Measurements from ENCODE around the gene RDH11. TPM values are rescaled to one million over a fixed set of nuclear protein-coding genes. Genes with fewer than 3 reads are reported as not detected.

The RDH11 gene
- total and polyA plus RNA-seq, 2 experiments from 2014 or later: 95.2 to 139 TPM

GRCh38 chr14:67652189-67652588 lies 43.4 kb downstream of the RDH11 start:
- no peaks in the 10 kb centered on the region for H3K27me3 ChIP-seq (ENCODE audit: insufficient read depth)
- H3K9me2 ChIP-seq (ENCODE audit: insufficient read depth): no peaks in the 10 kb centered on the region
- H3K4me3 ChIP-seq: no peak overlapping the region
- H3K79me2 ChIP-seq (replicated peaks; ENCODE audit: insufficient read depth): no peaks in the 10 kb centered on the region
- DNase-seq (ENCODE audit: low spot score) (no peak), ATAC-seq (no peak)
- no peaks in the 10 kb centered on the region for H3K27me3 Mint-ChIP-seq (ENCODE audit: insufficient read depth, low read depth, poor library complexity)
- no peak overlapping the region for H3K4me3 Mint-ChIP-seq
- H3K9me3 Mint-ChIP-seq: no peaks in the 10 kb centered on the region
- H3K27ac ChIP-seq (ENCODE audit: low read depth): no peak overlapping the region
- H3K36me3 ChIP-seq (ENCODE audit: insufficient read depth): peaks cover 47% of the 10 kb centered on the region
- H4K20me1 ChIP-seq (replicated peaks; ENCODE audit: insufficient read depth): peaks cover 10% of the 10 kb centered on the region; the same call in 1 of the 2 replicates
- H3K27ac Mint-ChIP-seq: no peak overlapping the region
- no peaks in the 10 kb centered on the region for H3K4me1 Mint-ChIP-seq
- no peaks in the 10 kb centered on the region for H3F3A ChIP-seq (replicated peaks; ENCODE audit: low read depth)
- H3K4me1 ChIP-seq (ENCODE audit: insufficient read depth): no peaks in the 10 kb centered on the region
- H3K4me2 ChIP-seq: no peak overlapping the region
- H3K36me3 Mint-ChIP-seq (ENCODE audit: low read depth): peaks cover 67% of the 10 kb centered on the region
- TF ChIP-seq EZH2 (IDR thresholded peaks at IDR 0.05; ENCODE audit: low read depth, unreplicated experiment): no peak
- no peak for TF ChIP-seq ZNF114 (CRISPR knock-in tag; IDR thresholded peaks at IDR 0.05)
- TF ChIP-seq ZNF331 (CRISPR knock-in tag; IDR thresholded peaks at IDR 0.05; ENCODE audit: low read depth): no peak
- TF ChIP-seq JUNB (IDR thresholded peaks at IDR 0.05; ENCODE audit: unreplicated experiment): no peak
- no peak for TF ChIP-seq STAT1 (IDR thresholded peaks at IDR 0.05; ENCODE audit: unreplicated experiment)
- TF ChIP-seq POLR2AphosphoS5 (IDR thresholded peaks at IDR 0.05; ENCODE audit: low read depth): no peak
- TF ChIP-seq, protein P1, sequence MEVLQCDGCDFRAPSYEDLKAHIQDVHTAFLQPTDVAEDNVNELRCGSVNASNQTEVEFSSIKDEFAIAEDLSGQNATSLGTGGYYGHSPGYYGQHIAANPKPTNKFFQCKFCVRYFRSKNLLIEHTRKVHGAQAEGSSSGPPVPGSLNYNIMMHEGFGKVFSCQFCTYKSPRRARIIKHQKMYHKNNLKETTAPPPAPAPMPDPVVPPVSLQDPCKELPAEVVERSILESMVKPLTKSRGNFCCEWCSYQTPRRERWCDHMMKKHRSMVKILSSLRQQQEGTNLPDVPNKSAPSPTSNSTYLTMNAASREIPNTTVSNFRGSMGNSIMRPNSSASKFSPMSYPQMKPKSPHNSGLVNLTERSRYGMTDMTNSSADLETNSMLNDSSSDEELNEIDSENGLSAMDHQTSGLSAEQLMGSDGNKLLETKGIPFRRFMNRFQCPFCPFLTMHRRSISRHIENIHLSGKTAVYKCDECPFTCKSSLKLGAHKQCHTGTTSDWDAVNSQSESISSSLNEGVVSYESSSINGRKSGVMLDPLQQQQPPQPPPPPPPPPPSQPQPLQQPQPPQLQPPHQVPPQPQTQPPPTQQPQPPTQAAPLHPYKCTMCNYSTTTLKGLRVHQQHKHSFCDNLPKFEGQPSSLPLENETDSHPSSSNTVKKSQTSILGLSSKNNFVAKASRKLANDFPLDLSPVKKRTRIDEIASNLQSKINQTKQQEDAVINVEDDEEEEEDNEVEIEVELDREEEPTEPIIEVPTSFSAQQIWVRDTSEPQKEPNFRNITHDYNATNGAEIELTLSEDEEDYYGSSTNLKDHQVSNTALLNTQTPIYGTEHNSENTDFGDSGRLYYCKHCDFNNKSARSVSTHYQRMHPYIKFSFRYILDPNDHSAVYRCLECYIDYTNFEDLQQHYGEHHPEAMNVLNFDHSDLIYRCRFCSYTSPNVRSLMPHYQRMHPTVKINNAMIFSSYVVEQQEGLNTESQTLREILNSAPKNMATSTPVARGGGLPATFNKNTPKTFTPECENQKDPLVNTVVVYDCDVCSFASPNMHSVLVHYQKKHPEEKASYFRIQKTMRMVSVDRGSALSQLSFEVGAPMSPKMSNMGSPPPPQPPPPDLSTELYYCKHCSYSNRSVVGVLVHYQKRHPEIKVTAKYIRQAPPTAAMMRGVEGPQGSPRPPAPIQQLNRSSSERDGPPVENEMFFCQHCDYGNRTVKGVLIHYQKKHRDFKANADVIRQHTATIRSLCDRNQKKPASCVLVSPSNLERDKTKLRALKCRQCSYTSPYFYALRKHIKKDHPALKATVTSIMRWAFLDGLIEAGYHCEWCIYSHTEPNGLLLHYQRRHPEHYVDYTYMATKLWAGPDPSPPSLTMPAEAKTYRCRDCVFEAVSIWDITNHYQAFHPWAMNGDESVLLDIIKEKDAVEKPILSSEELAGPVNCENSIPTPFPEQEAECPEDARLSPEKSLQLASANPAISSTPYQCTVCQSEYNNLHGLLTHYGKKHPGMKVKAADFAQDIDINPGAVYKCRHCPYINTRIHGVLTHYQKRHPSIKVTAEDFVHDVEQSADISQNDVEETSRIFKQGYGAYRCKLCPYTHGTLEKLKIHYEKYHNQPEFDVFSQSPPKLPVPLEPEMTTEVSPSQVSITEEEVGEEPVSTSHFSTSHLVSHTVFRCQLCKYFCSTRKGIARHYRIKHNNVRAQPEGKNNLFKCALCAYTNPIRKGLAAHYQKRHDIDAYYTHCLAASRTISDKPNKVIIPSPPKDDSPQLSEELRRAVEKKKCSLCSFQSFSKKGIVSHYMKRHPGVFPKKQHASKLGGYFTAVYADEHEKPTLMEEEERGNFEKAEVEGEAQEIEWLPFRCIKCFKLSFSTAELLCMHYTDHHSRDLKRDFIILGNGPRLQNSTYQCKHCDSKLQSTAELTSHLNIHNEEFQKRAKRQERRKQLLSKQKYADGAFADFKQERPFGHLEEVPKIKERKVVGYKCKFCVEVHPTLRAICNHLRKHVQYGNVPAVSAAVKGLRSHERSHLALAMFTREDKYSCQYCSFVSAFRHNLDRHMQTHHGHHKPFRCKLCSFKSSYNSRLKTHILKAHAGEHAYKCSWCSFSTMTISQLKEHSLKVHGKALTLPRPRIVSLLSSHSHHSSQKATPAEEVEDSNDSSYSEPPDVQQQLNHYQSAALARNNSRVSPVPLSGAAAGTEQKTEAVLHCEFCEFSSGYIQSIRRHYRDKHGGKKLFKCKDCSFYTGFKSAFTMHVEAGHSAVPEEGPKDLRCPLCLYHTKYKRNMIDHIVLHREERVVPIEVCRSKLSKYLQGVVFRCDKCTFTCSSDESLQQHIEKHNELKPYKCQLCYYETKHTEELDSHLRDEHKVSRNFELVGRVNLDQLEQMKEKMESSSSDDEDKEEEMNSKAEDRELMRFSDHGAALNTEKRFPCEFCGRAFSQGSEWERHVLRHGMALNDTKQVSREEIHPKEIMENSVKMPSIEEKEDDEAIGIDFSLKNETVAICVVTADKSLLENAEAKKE (CRISPR knock-in tag; IDR thresholded peaks at IDR 0.05): no peak
- no peak for TF ChIP-seq ETS1 (IDR thresholded peaks at IDR 0.05)
- no peak for TF ChIP-seq CREB1 (CRISPR knock-in tag; IDR thresholded peaks at IDR 0.05; ENCODE audit: low read depth)
- TF ChIP-seq NANOG (IDR thresholded peaks at IDR 0.05; ENCODE audit: borderline replicate concordance): no peak
- H2AFZ ChIP-seq: no peak overlapping the region
